HepG2 (cell line): Measurements from ENCODE around the gene PRMT7. TPM values are rescaled to one million over a fixed set of nuclear protein-coding genes. Genes with fewer than 3 reads are reported as not detected.

Source experiments
- ARID2 ChIP-seq: sonication (generic); formaldehyde crosslinking; IDR thresholded peaks from 2 replicates; pipeline ENCODE4 v1.8.1; 2022; ENCODE audit warnings: mild to moderate bottlenecking, missing genetic modification reagents, borderline replicate concordance
- CHD4 ChIP-seq: fragments of 200-600 bp; sonication (generic); IDR thresholded peaks from 2 replicates; pipeline ENCODE4 v1.7.0; 2017; ENCODE audit warnings: mild to moderate bottlenecking, low read length, borderline replicate concordance
- CTCF ChIP-seq: sonication (generic); formaldehyde crosslinking; IDR thresholded peaks from 2 replicates; pipeline ENCODE4 v1.5.0; 2020; ENCODE audit warnings: mild to moderate bottlenecking, missing genetic modification reagents, moderate library complexity
- ETS1 ChIP-seq: sonication (generic); formaldehyde crosslinking; IDR thresholded peaks from 2 replicates; pipeline ENCODE4 v1.4.0; 2020; ENCODE audit warnings: missing genetic modification reagents
- HNRNPK ChIP-seq: fragments of 200-400 bp; formaldehyde crosslinking; IDR thresholded peaks from 2 replicates; pipeline ENCODE4 v1.6.1; 2018; ENCODE audit warnings: low read length, low read depth, moderate library complexity, mild to moderate bottlenecking; ENCODE audit not compliant: poor library complexity, severe bottlenecking
- KDM1A ChIP-seq: IDR thresholded peaks from 2 replicates; pipeline ENCODE4 v1.6.1; 2016; ENCODE audit warnings: missing compliant biosample characterization
- MAFG ChIP-seq: sonication (generic); formaldehyde crosslinking; IDR thresholded peaks from 2 replicates; pipeline ENCODE4 v1.5.1; 2020; ENCODE audit warnings: mild to moderate bottlenecking, missing genetic modification reagents
- MEIS2 ChIP-seq: sonication (generic); formaldehyde crosslinking; IDR thresholded peaks from 2 replicates; pipeline ENCODE4 v1.9.0; 2021; ENCODE audit warnings: mild to moderate bottlenecking, missing genetic modification reagents
- MTF2 ChIP-seq: sonication (generic); formaldehyde crosslinking; IDR thresholded peaks from 2 replicates; pipeline ENCODE4 v1.5.0; 2020; ENCODE audit warnings: missing genetic modification reagents, borderline replicate concordance
- MYPOP ChIP-seq: sonication (generic); formaldehyde crosslinking; IDR thresholded peaks from 2 replicates; pipeline ENCODE4 v1.8.1; 2023; ENCODE audit warnings: mild to moderate bottlenecking, moderate library complexity, missing genetic modification reagents
- NFATC3 ChIP-seq: sonication (generic); formaldehyde crosslinking; IDR thresholded peaks from 2 replicates; pipeline ENCODE4 v1.5.1; 2020; ENCODE audit warnings: mild to moderate bottlenecking, missing genetic modification reagents
- NR2F1 ChIP-seq, 2 experiments: fragments of 450-650 bp in 1 of 2; formaldehyde crosslinking in 1 of 2; IDR thresholded peaks; 2 replicates each; pipeline versions ENCODE4 v1.5.0 to v1.6.1; 2016 to 2020; ENCODE audit warnings: mild to moderate bottlenecking in 1 of 2, missing compliant biosample characterization in 1 of 2, missing genetic modification reagents in 1 of 2, moderate library complexity in 1 of 2
- NR3C1 ChIP-seq: sonication (generic); formaldehyde crosslinking; IDR thresholded peaks from 2 replicates; pipeline ENCODE4 v1.4.0; 2020; ENCODE audit warnings: missing genetic modification reagents
- REPIN1 ChIP-seq: sonication (generic); formaldehyde crosslinking; IDR thresholded peaks from 2 replicates; pipeline ENCODE4 v1.8.0; 2022; ENCODE audit warnings: missing genetic modification reagents, low read depth, mild to moderate bottlenecking, borderline replicate concordance
- SP4 ChIP-seq: sonication (generic); formaldehyde crosslinking; IDR thresholded peaks from 2 replicates; pipeline ENCODE4 v1.8.1; 2023; ENCODE audit warnings: mild to moderate bottlenecking, missing genetic modification reagents
- TAF15 ChIP-seq: fragments of 200-400 bp; formaldehyde crosslinking; IDR thresholded peaks from one replicate; pipeline ENCODE4 v1.6.1; 2018; ENCODE audit warnings: mild to moderate bottlenecking, low read depth, low read length; ENCODE audit not compliant: poor library complexity, severe bottlenecking
- ZMYM3 ChIP-seq: sonication (generic); formaldehyde crosslinking; IDR thresholded peaks from 2 replicates; pipeline ENCODE4 v1.5.1; 2020; ENCODE audit warnings: mild to moderate bottlenecking, missing genetic modification reagents
- ZMYM4 ChIP-seq: sonication (generic); formaldehyde crosslinking; IDR thresholded peaks from 2 replicates; pipeline ENCODE4 v1.8.1; 2023; ENCODE audit warnings: mild to moderate bottlenecking, missing genetic modification reagents
- ZNF230 ChIP-seq: sonication (generic); formaldehyde crosslinking; IDR thresholded peaks from 2 replicates; pipeline ENCODE4 v1.4.0; 2020; ENCODE audit warnings: mild to moderate bottlenecking, missing genetic modification reagents
- ZNF530 ChIP-seq: sonication (generic); formaldehyde crosslinking; IDR thresholded peaks from 2 replicates; pipeline ENCODE4 v1.5.0; 2020; ENCODE audit warnings: low read depth, mild to moderate bottlenecking, missing genetic modification reagents
- ZNF569 ChIP-seq: sonication (generic); formaldehyde crosslinking; IDR thresholded peaks from 2 replicates; pipeline ENCODE4 v1.5.0; 2020; ENCODE audit warnings: mild to moderate bottlenecking, missing genetic modification reagents, moderate library complexity, borderline replicate concordance
- ZNF614 ChIP-seq: IDR thresholded peaks from 2 replicates; pipeline ENCODE4 v1.6.1; 2018; ENCODE audit warnings: missing biosample characterization, missing genetic modification reagents, inconsistent platforms, borderline replicate concordance
- ZNF629 ChIP-seq: sonication (generic); formaldehyde crosslinking; conservative IDR thresholded peaks from 2 replicates; pipeline ENCODE4 v1.5.0; 2020; ENCODE audit warnings: missing genetic modification reagents
- ZNF891 ChIP-seq: sonication (generic); formaldehyde crosslinking; IDR thresholded peaks from 2 replicates; pipeline ENCODE4 v1.5.0; 2020; ENCODE audit warnings: mild to moderate bottlenecking, missing genetic modification reagents
- polyA plus RNA-seq, 8 experiments: library from polyadenylated mRNA; depleted of rRNA in 3 of 8; stranded (reverse) in 7 of 8; unstranded in 1 of 8; fragments of >200 nt; fragmentation: Illumina TruSeq in 4 of 8; extraction: Trizol in 4 of 8; gene quantifications; 2 replicates each; pipeline versions ENCODE4 v1.2.1 to v1.2.3, GENCODE V29; 2011 to 2016; ENCODE audit warnings: low read depth in 4 of 8, missing spikeins in 1 of 8, mixed read lengths in 1 of 8; ENCODE audit not compliant: insufficient read depth in 1 of 8
- total RNA-seq, 5 experiments: library from RNA; depleted of rRNA; stranded (reverse); fragments of >200 nt; fragmentation: Illumina TruSeq; extraction: Trizol; gene quantifications; 2 replicates each; pipeline ENCODE4 v1.2.3, GENCODE V29; 2016; ENCODE audit warnings: low read depth in 1 of 5

The PRMT7 gene
- total and polyA plus RNA-seq, 2 of the 13 experiments (the other 11 are each of a cell fraction or from before 2014, with no cell fraction given), result 47.5 to 55.0 TPM

- TF ChIP-seq CHD4 (no peak; the same call in 1 of the 2 replicates), ZNF629 (CRISPR knock-in tag) (peak; percentile 76), MYPOP (CRISPR knock-in tag) (peak; percentile 98), SP4 (peak; percentile 94), MTF2 (CRISPR knock-in tag) (peak; percentile 93; the same call in 1 of the 2 replicates), ARID2 (CRISPR knock-in tag) (peak; percentile 100), NR2F1 (CRISPR knock-in tag; IDR thresholded peaks at IDR 0.05) (peak in 1 of 2 experiments; percentile 25; a peak in 1 of 4 replicates), ZNF614 (CRISPR knock-in tag) (no peak; the same call in 1 of the 2 replicates), HNRNPK (peak; percentile 90), ZNF530 (CRISPR knock-in tag) (no peak), TAF15 (no peak), CTCF (CRISPR knock-in tag) (0 out of 2 replicates have a peak, but pooled peaks have one; percentile 23), REPIN1 (CRISPR knock-in tag) (peak; percentile 99), KDM1A (CRISPR knock-in tag) (no peak; the same call in 1 of the 2 replicates), ZMYM4 (CRISPR knock-in tag) (peak; percentile 95), ETS1 (peak; percentile 99), MAFG (CRISPR knock-in tag) (no peak), ZMYM3 (CRISPR knock-in tag) (peak; percentile 87), ZNF569 (CRISPR knock-in tag) (peak; percentile 96; the same call in 1 of the 2 replicates), NR3C1 (CRISPR knock-in tag) (no peak), MEIS2 (CRISPR knock-in tag) (peak; percentile 99), ZNF891 (CRISPR knock-in tag) (peak; percentile 100), NFATC3 (CRISPR knock-in tag) (peak; percentile 99), ZNF230 (peak; percentile 99)
Measured at GRCh38 chr16:68310774-68311511, at the start of gene PRMT7, which contains the start of gene SLC7A6OS (continued).
